GM12878 (cell line): ENCODE data around the gene CIB4. TPM values are rescaled to one million over a fixed set of nuclear protein-coding genes. Genes with fewer than 3 reads are reported as not detected.

Source experiments
- ATAC-seq: fragments of 200-7000 bp; cut with Tn5 transposase; 3 replicates; pipeline ENCODE4 v1.9.1; 2020; ENCODE audit warnings: mild to moderate bottlenecking, moderate library complexity
- BruUV-seq: library from RNA; stranded (reverse); fragments of 400-500 nt; replicated peaks from 2 replicates; lab custom pipeline; 2021; lab: Mats Ljungman, UMichigan
- CTCF ChIA-PET: fragments of 300-600 bp; sonication (Branson Sonifier 250); formaldehyde crosslinking; extraction: SDS; loops from one replicate; lab custom pipeline; 2021; ENCODE audit warnings: inconsistent platforms; lab: Yijun Ruan, JAX
- POLR2A ChIA-PET: fragments of 350-600 bp; formaldehyde crosslinking; extraction: SDS; loops from one replicate; lab custom pipeline; 2021; ENCODE audit warnings: inconsistent platforms; lab: Charles Lee
- RAD21 ChIA-PET: fragments of 300-600 bp; sonication (Branson Sonifier 250); formaldehyde crosslinking; loops from one replicate; lab custom pipeline; 2023; ENCODE audit warnings: antibody characterized with exemption; ENCODE audit not compliant: unreplicated experiment; lab: Charles Lee
- SMC1A ChIA-PET: fragments of 300-600 bp; sonication (Branson Sonifier 250); formaldehyde crosslinking; loops from one replicate; lab custom pipeline; 2023; ENCODE audit not compliant: unreplicated experiment, uncharacterized antibody; lab: Charles Lee
- DNase-seq: peaks from one replicate; pipeline ENCODE4 v3.0.0-alpha.2; 2011; ENCODE audit warnings: low read depth, low spot score
- FAIRE-seq: peaks from 3 replicates; lab custom pipeline; 2011; peaks lifted over from hg19 to GRCh38; lab: Jason Lieb, UNC
- H2AFZ ChIP-seq: 2 replicates; pipeline ENCODE4 v1.6.0; 2011; ENCODE audit warnings: low read depth, low read length, control low read depth; ENCODE audit not compliant: control insufficient read depth
- H3K27ac ChIP-seq: 2 replicates; pipeline ENCODE4 v1.5.1; 2011; ENCODE audit warnings: control low read depth; ENCODE audit not compliant: control insufficient read depth, insufficient read depth
- H3K27me3 ChIP-seq, 2 experiments: replicated peaks in 1 of 2; 2 replicates each; pipeline versions ENCODE4 v1.6.0 to v1.6.1; 2011; ENCODE audit warnings: low read length in 1 of 2; ENCODE audit not compliant: control insufficient read depth in 2 of 2, insufficient read depth in 2 of 2
- H3K36me3 ChIP-seq, 2 experiments: 2 replicates each; pipeline ENCODE4 v1.5.1; 2011; ENCODE audit warnings: low read length in 1 of 2; ENCODE audit not compliant: control insufficient read depth in 2 of 2, insufficient read depth in 2 of 2
- H3K4me1 ChIP-seq: 2 replicates; pipeline ENCODE4 v1.6.1; 2011; ENCODE audit warnings: mild to moderate bottlenecking, low read length, moderate library complexity, mixed read lengths; ENCODE audit not compliant: control insufficient read depth, insufficient read depth
- H3K4me2 ChIP-seq: 2 replicates; pipeline ENCODE4 v1.6.0; 2011; ENCODE audit warnings: control low read depth; ENCODE audit not compliant: control insufficient read depth, insufficient read depth
- H3K4me3 ChIP-seq: fragments of 200-600 bp; sonication (generic); 2 replicates; pipeline ENCODE4 v1.5.1; 2016
- H3K79me2 ChIP-seq: 2 replicates; pipeline ENCODE4 v1.6.0; 2011; ENCODE audit warnings: low read length; ENCODE audit not compliant: control insufficient read depth, insufficient read depth
- H3K9ac ChIP-seq: 2 replicates; pipeline ENCODE4 v1.8.0; 2011; ENCODE audit warnings: low read length, control low read depth, mixed read lengths; ENCODE audit not compliant: control insufficient read depth, insufficient read depth
- H3K9me3 ChIP-seq: replicated peaks from 3 replicates; pipeline ENCODE4 v1.5.1; 2011; ENCODE audit warnings: mild to moderate bottlenecking, low read length; ENCODE audit not compliant: control insufficient read depth, insufficient read depth
- H4K20me1 ChIP-seq: 2 replicates; pipeline ENCODE4 v1.6.0; 2011; ENCODE audit not compliant: control insufficient read depth, insufficient read depth
- BACH1 ChIP-seq: fragments of 450-650 bp; IDR thresholded peaks from 2 replicates; pipeline ENCODE4 v1.6.1; 2017; ENCODE audit warnings: mild to moderate bottlenecking, borderline replicate concordance
- CBFB ChIP-seq: IDR thresholded peaks from 2 replicates; pipeline ENCODE4 v1.6.1; 2016; ENCODE audit warnings: antibody characterized with exemption, low read depth
- CHD2 ChIP-seq: IDR thresholded peaks from 2 replicates; pipeline ENCODE4 v1.6.1; 2011; ENCODE audit warnings: low read depth, low read length, improper control_type of control experiment, borderline replicate concordance
- CREB1 ChIP-seq: IDR thresholded peaks from 2 replicates; pipeline ENCODE4 v1.6.1; 2012; ENCODE audit warnings: low read depth, mild to moderate bottlenecking, inconsistent platforms
- ESRRA ChIP-seq: IDR thresholded peaks from 2 replicates; pipeline ENCODE4 v1.6.1; 2012; ENCODE audit warnings: mild to moderate bottlenecking, low read length, improper control_type of control experiment
- ETV6 ChIP-seq, 2 experiments: fragments of 450-650 bp in 1 of 2; IDR thresholded peaks in 1 of 2; conservative IDR thresholded peaks in 1 of 2; 2 replicates each; pipeline ENCODE4 v1.6.1; 2014; ENCODE audit warnings: antibody characterized with exemption in 1 of 2, borderline replicate concordance in 1 of 2, low read depth in 1 of 2, mild to moderate bottlenecking in 1 of 2, moderate library complexity in 1 of 2
- JUNB ChIP-seq: IDR thresholded peaks from 2 replicates; pipeline ENCODE4 v1.6.1; 2016; ENCODE audit warnings: antibody characterized with exemption, mild to moderate bottlenecking
- KAT2A ChIP-seq: conservative IDR thresholded peaks from 2 replicates; pipeline ENCODE4 v1.6.1; 2011; ENCODE audit warnings: low read depth, low read length; ENCODE audit not compliant: control insufficient read depth
- MEF2A ChIP-seq: IDR thresholded peaks from 2 replicates; pipeline ENCODE4 v1.6.1; 2011; ENCODE audit warnings: low read depth, mild to moderate bottlenecking, low read length, moderate library complexity; ENCODE audit not compliant: insufficient read depth
- RBBP5 ChIP-seq: fragments of 200-600 bp; sonication (generic); conservative IDR thresholded peaks from 2 replicates; pipeline ENCODE4 v1.6.1; 2016
- SPI1 ChIP-seq: IDR thresholded peaks from 2 replicates; pipeline ENCODE4 v1.6.1; 2011; ENCODE audit warnings: low read depth, mild to moderate bottlenecking, low read length, moderate library complexity, borderline replicate concordance; ENCODE audit not compliant: insufficient read depth
- ZNF274 ChIP-seq: IDR thresholded peaks from one replicate; pipeline ENCODE4 v1.8.0; 2011; ENCODE audit not compliant: insufficient read length, insufficient read depth
- ZNF622 ChIP-seq: fragments of 450-650 bp; IDR thresholded peaks from 2 replicates; pipeline ENCODE4 v1.6.1; 2017; ENCODE audit warnings: mild to moderate bottlenecking, inconsistent platforms
- WGBS: methylation state at CpG from one replicate; pipeline ENCODE4 v1.1.6; 2016; ENCODE audit warnings: low lambda C conversion rate; ENCODE audit not compliant: insufficient replicate concordance, insufficient coverage; ENCODE audit errors: missing lambda C conversion rate; 5-methylcytosine and 5-hydroxymethylcytosine counted together
- in situ Hi-C: fragments of 300-500 bp; cut with MboI; formaldehyde crosslinking; loops from 9 replicates; pipeline ENCODE4 v1.14.3; 2018; ENCODE audit warnings: mixed read lengths
- intact Hi-C: fragments of 100-400 bp; cut with micrococcal nuclease; formaldehyde crosslinking; loops from one replicate; pipeline ENCODE4 v1.14.2; 2022; ENCODE audit not compliant: unreplicated experiment
- polyA plus RNA-seq, 11 experiments: library from polyadenylated mRNA; depleted of rRNA in 4 of 11; unstranded in 6 of 11; stranded (reverse) in 5 of 11; fragments of >200 nt; fragmentation: Nextera tagmentation in 4 of 11; fragmentation: Illumina TruSeq in 1 of 11; extraction: Ambion mirVana in 4 of 11; extraction: Trizol in 1 of 11; gene quantifications; 1 replicate in 1 of 11; 2 replicates in 10 of 11; pipeline versions ENCODE4 v1.2.1 to v1.2.3, GENCODE V29; 2011 to 2016; ENCODE audit warnings: inconsistent platforms in 2 of 11, missing spikeins in 2 of 11, low read depth in 1 of 11
- total RNA-seq, 4 experiments: library from RNA; depleted of rRNA in 3 of 4; stranded (reverse); fragments of >200 nt in 3 of 4; fragmentation: Illumina TruSeq in 1 of 4; extraction: Trizol in 1 of 4; gene quantifications; 2 replicates each; pipeline versions ENCODE4 v1.2.1 to v1.2.3, GENCODE V29; 2013 to 2021
- TF ChIP-seq, protein P1 (sequence below): IDR thresholded peaks from 2 replicates; pipeline ENCODE4 v1.6.1; 2011; ENCODE audit warnings: low read depth, low read length, improper control_type of control experiment, borderline replicate concordance
- TF ChIP-seq, protein P2 (sequence below): IDR thresholded peaks from 2 replicates; pipeline ENCODE4 v1.6.1; 2012; ENCODE audit warnings: low read depth, low read length, improper control_type of control experiment
- TF ChIP-seq, protein P3 (sequence below): fragments of 450-650 bp; IDR thresholded peaks from 2 replicates; pipeline ENCODE4 v1.6.1; 2017; ENCODE audit warnings: borderline replicate concordance

CIB4 gene
- total and polyA plus RNA-seq, 10 of the 15 experiments (the other 5 are each of a cell fraction or from before 2014, with no cell fraction given), result not detected

- Histone ChIP-seq H3K27me3 (peaks cover 0 to 6% of the 10 kb centered on the region in 2 experiments), H3K4me3 (no peak overlapping the region), H3K36me3 (no peaks in the 10 kb centered on the region), H3K4me2 (no peak overlapping the region), H2AFZ (no peak overlapping the region), H3K79me2 (no peaks in the 10 kb centered on the region), H4K20me1 (no peaks in the 10 kb centered on the region), H3K9me3 (no peaks in the 10 kb centered on the region), H3K4me1 (no peaks in the 10 kb centered on the region), H3K27ac (no peak overlapping the region), H3K9ac (no peak overlapping the region)
- 40% methylated on average over 11 of the region's 11 CpGs for WGBS
- ATAC-seq (no peak), DNase-seq (no peak), FAIRE-seq (no peak)
- ChIA-PET SMC1A (no interaction called here), CTCF (no interaction called here), RAD21 (no interaction called here), POLR2A (no interaction called here)
- in situ Hi-C loops, result no loop called here
- BruUV-seq, result no TSS peak
- intact Hi-C loops, result no loop called here
- no peak for TF ChIP-seq SPI1
- TF ChIP-seq, protein P1, sequence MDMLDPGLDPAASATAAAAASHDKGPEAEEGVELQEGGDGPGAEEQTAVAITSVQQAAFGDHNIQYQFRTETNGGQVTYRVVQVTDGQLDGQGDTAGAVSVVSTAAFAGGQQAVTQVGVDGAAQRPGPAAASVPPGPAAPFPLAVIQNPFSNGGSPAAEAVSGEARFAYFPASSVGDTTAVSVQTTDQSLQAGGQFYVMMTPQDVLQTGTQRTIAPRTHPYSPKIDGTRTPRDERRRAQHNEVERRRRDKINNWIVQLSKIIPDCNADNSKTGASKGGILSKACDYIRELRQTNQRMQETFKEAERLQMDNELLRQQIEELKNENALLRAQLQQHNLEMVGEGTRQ, result no peak
- no peak for TF ChIP-seq CREB1
These were observed 31.1 kb upstream of the CIB4 start for GRCh38 chr2:26672112-26672817.

GRCh38 chr2:26671691-26672090, 30.5 kb upstream of the CIB4 start:
- ATAC-seq (no peak), FAIRE-seq (no peak)
- in situ Hi-C loops, result no loop called here
- POLR2A ChIA-PET, result no interaction called here
- Histone ChIP-seq H3K4me3 (no peak overlapping the region), H3K27ac (no peak overlapping the region), H3K79me2 (no peaks in the 10 kb centered on the region), H3K9ac (no peak overlapping the region), H2AFZ (no peak overlapping the region), H3K36me3 (no peaks in the 10 kb centered on the region), H4K20me1 (no peaks in the 10 kb centered on the region), H3K27me3 (peaks cover 0 to 6% of the 10 kb centered on the region in 2 experiments)
- BruUV-seq, result no TSS peak
- 19% methylated on average over 5 of the region's 5 CpGs for WGBS
- SMC1A ChIA-PET, result no interaction called here
- intact Hi-C loops, result no loop called here
- TF ChIP-seq ZNF274 (no peak), BACH1 (no peak), JUNB (no peak), RBBP5 (no peak), ESRRA (no peak), ZNF622 (no peak), ETV6 (conservative IDR thresholded peaks at IDR 0.05 in 1 of 2, IDR thresholded peaks at IDR 0.05 in 1 of 2; ENCODE audit: borderline replicate concordance in 1 of 2, low read depth in 1 of 2) (no peak), MEF2A (no peak), CHD2 (no peak), CBFB (no peak), KAT2A (no peak)
- TF ChIP-seq, protein P2, sequence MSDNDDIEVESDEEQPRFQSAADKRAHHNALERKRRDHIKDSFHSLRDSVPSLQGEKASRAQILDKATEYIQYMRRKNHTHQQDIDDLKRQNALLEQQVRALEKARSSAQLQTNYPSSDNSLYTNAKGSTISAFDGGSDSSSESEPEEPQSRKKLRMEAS, result no peak
- TF ChIP-seq, protein P3, sequence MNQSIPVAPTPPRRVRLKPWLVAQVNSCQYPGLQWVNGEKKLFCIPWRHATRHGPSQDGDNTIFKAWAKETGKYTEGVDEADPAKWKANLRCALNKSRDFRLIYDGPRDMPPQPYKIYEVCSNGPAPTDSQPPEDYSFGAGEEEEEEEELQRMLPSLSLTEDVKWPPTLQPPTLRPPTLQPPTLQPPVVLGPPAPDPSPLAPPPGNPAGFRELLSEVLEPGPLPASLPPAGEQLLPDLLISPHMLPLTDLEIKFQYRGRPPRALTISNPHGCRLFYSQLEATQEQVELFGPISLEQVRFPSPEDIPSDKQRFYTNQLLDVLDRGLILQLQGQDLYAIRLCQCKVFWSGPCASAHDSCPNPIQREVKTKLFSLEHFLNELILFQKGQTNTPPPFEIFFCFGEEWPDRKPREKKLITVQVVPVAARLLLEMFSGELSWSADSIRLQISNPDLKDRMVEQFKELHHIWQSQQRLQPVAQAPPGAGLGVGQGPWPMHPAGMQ, result no peak
- TF ChIP-seq, all 136 proteins: peak for 0
- ChIA-PET CTCF (no interaction called here), RAD21 (no interaction called here)
- DNase-seq, result no peak
- Histone ChIP-seq H3K4me1 (no peaks in the 10 kb centered on the region), H3K9me3 (no peaks in the 10 kb centered on the region), H3K4me2 (no peak overlapping the region)
